Measurements from ENCODE around the gene TMEM39B.
"Not testable (repeated sequence)": the region's sequence is repeated elsewhere in the genome, so short reads cannot be mapped to it uniquely, and the experiment has no call there.

Gene TMEM39B

GRCh38 chr1:32111789-32112188 lies 39.0 kb downstream of the TMEM39B start:
- no peak for DNase-seq (ENCODE audit: low read depth)
- H3K4me3 ChIP-seq (ENCODE audit: control insufficient read depth, low read depth, low read length), result no peak overlapping the region
- no peak for TF ChIP-seq CTCF (IDR thresholded peaks at IDR 0.05; ENCODE audit: control insufficient read depth, insufficient read depth, low read depth, low read length, missing control alignments)

- DNase-seq (ENCODE audit: low read depth), result no peak
- no peak for TF ChIP-seq CTCF (IDR thresholded peaks at IDR 0.05; ENCODE audit: control insufficient read depth, insufficient read depth, low read depth, low read length, missing control alignments)
Observed at GRCh38 chr1:32112806-32113375, 40.2 kb downstream of the TMEM39B start.

GRCh38 chr1:32113436-32113835 lies 40.7 kb downstream of the TMEM39B start:
- H3K4me3 ChIP-seq (ENCODE audit: control insufficient read depth, low read depth, low read length); DNase-seq (ENCODE audit: low read depth): not testable (repeated sequence)

More at GRCh38 chr1:32112806-32113375, 40.2 kb downstream of the TMEM39B start:
- H3K4me3 ChIP-seq (ENCODE audit: control insufficient read depth, low read depth, low read length), result no peak overlapping the region

GRCh38 chr1:32114420-32114819 lies 41.7 kb downstream of the TMEM39B start:
- no peak for TF ChIP-seq CTCF (IDR thresholded peaks at IDR 0.05; ENCODE audit: control insufficient read depth, insufficient read depth, low read depth, low read length, missing control alignments)
- no peak for DNase-seq (ENCODE audit: low read depth)
- H3K4me3 ChIP-seq (ENCODE audit: control insufficient read depth, low read depth, low read length), result no peak overlapping the region

GRCh38 chr1:32115496-32115895 lies 42.8 kb downstream of the TMEM39B start:
- no peak for TF ChIP-seq CTCF (IDR thresholded peaks at IDR 0.05; ENCODE audit: control insufficient read depth, insufficient read depth, low read depth, low read length, missing control alignments)
- DNase-seq (ENCODE audit: low read depth), result no peak
- no peak overlapping the region for H3K4me3 ChIP-seq (ENCODE audit: control insufficient read depth, low read depth, low read length)

- no peak for DNase-seq (ENCODE audit: low read depth)
- no peak for TF ChIP-seq CTCF (IDR thresholded peaks at IDR 0.05; ENCODE audit: control insufficient read depth, insufficient read depth, low read depth, low read length, missing control alignments)
- no peak overlapping the region for H3K4me3 ChIP-seq (ENCODE audit: control insufficient read depth, low read depth, low read length)
Observed at GRCh38 chr1:32116531-32116930, 43.8 kb downstream of the TMEM39B start.

GRCh38 chr1:32122151-32122550 lies 49.4 kb downstream of the TMEM39B start:
- no peak for TF ChIP-seq CTCF (IDR thresholded peaks at IDR 0.05; ENCODE audit: control insufficient read depth, insufficient read depth, low read depth, low read length, missing control alignments)
- no peak for DNase-seq (ENCODE audit: low read depth)
- H3K4me3 ChIP-seq (ENCODE audit: control insufficient read depth, low read depth, low read length), result no peak overlapping the region

GRCh38 chr1:32123361-32123760 lies 50.6 kb downstream of the TMEM39B start:
- H3K4me3 ChIP-seq (ENCODE audit: control insufficient read depth, low read depth, low read length); DNase-seq (ENCODE audit: low read depth): not testable (repeated sequence)
